WI38 (cell line): ENCODE data around the gene RBPJL.

Experiments used
- H3K4me3 ChIP-seq: 2 replicates; pipeline ENCODE4 v1.5.1; 2011; ENCODE audit warnings: low read depth, mild to moderate bottlenecking, control low read depth, low read length
- TF ChIP-seq, protein P1 (sequence below): IDR thresholded peaks from 2 replicates; pipeline ENCODE4 v1.5.1; 2012; ENCODE audit warnings: low read depth, mild to moderate bottlenecking, control low read depth, low read length

Gene RBPJL

DNA sequence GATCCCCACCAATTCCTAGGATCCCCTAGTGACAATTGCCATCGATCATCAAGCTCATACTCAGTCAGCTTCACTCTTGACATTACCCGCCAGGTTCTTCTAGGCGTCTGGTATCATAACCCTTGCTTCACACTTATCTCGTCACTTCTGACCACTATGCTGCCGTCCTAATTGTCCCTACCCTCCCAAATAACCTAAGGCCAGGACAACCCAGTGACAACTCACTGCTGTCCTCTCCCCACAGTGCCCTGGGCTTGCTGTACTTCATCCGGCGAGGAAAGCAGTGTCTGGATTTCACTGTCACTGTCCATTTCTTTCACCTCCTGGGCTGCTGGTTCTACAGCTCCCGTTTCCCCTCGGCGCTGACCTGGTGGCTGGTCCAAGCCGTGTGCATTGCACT lies 60.0 kb downstream of the RBPJL start:
- TF ChIP-seq, protein P1, sequence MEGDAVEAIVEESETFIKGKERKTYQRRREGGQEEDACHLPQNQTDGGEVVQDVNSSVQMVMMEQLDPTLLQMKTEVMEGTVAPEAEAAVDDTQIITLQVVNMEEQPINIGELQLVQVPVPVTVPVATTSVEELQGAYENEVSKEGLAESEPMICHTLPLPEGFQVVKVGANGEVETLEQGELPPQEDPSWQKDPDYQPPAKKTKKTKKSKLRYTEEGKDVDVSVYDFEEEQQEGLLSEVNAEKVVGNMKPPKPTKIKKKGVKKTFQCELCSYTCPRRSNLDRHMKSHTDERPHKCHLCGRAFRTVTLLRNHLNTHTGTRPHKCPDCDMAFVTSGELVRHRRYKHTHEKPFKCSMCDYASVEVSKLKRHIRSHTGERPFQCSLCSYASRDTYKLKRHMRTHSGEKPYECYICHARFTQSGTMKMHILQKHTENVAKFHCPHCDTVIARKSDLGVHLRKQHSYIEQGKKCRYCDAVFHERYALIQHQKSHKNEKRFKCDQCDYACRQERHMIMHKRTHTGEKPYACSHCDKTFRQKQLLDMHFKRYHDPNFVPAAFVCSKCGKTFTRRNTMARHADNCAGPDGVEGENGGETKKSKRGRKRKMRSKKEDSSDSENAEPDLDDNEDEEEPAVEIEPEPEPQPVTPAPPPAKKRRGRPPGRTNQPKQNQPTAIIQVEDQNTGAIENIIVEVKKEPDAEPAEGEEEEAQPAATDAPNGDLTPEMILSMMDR = no peak
- H3K4me3 ChIP-seq = no peak overlapping the region

- TF ChIP-seq, protein P1 = no peak
- no peak overlapping the region for H3K4me3 ChIP-seq
Measured at GRCh38 chr20:45367126-45367525, 60.5 kb downstream of the RBPJL start.
